GM12872 (cell line): ENCODE measurements around the gene EIF3D.

ENCODE experiments used
- TF ChIP-seq, protein P1 (sequence below): IDR thresholded peaks from 3 replicates; pipeline ENCODE4 v1.5.1; 2011; ENCODE audit warnings: low read depth, mild to moderate bottlenecking, low read length, moderate library complexity; ENCODE audit not compliant: insufficient read depth

EIF3D gene

DNA sequence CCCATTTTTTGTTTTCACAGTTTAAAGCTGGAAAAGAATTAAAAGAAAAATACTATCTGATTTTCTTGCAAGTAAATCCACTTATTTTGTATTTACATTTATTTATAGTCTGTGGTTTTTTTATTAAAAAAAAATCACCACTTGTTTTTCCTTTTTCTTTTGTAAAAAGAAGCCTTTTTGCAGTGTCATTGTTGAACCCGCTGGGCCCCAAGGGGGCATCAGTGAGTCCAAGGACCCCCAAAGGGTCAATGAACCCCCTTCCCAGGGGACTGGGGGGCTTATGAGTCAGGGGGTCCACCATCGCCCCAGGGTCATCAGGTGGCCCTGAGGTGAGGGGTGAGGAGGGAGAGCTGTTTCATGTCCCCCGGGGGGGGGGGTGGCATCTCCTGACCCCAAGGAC lies 34.0 kb upstream of the EIF3D start:
- TF ChIP-seq, protein P1, sequence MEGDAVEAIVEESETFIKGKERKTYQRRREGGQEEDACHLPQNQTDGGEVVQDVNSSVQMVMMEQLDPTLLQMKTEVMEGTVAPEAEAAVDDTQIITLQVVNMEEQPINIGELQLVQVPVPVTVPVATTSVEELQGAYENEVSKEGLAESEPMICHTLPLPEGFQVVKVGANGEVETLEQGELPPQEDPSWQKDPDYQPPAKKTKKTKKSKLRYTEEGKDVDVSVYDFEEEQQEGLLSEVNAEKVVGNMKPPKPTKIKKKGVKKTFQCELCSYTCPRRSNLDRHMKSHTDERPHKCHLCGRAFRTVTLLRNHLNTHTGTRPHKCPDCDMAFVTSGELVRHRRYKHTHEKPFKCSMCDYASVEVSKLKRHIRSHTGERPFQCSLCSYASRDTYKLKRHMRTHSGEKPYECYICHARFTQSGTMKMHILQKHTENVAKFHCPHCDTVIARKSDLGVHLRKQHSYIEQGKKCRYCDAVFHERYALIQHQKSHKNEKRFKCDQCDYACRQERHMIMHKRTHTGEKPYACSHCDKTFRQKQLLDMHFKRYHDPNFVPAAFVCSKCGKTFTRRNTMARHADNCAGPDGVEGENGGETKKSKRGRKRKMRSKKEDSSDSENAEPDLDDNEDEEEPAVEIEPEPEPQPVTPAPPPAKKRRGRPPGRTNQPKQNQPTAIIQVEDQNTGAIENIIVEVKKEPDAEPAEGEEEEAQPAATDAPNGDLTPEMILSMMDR = no peak

DNA sequence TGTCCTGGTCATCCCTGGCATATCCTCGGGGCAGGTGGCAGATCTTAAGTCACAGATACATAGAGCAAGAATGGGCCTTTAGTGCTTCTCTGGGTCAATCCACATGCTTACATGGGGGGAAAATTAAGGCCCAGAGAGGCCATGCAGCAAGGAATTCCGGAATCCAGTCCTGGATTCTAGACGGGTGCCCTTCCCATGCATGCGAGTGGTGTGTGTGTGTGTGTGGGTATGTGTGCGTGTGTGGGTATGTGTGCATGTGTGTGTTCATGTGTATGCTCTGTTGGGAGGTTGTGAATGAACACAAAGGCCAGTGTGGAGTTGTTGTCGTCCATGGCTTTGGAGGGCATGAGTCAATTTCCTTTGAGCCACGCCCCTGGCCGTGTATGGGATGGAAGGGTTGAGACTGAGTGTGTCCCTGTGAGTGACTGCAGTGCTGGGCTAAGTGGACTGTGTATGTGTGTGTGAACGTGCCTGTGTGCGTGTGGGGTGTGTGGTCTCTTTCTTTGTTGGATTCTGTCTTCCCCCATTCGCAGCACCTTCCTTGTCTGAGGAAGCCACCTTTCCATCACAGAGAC lies 33.4 kb upstream of the EIF3D start:
- TF ChIP-seq, protein P1 = no peak

DNA sequence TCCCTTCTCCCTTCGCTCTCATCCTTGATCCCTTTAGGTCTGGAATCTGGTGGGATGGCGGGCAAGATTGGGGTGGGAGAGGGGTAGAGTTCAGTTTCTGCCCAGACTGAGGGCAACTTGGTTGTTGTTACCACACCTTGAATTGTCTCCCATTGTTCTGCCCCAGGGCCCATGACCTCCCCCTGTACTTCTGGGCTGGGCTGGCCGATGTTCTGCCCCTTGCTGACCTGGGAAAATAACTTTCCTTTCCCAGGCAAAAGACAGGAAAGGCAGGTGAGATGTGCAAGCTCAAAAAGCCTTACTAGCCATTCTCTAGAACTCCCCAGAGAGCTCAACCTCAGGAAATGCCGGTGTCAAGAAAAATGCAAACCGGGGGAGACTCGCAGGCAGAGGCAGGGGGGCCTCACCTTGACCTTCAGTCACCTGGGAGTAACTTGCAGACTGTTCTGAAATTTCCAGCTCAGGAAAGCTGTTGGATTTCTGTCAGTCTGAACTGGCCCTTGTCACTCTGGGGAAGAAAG lies 32.4 kb upstream of the EIF3D start:
- TF ChIP-seq, protein P1 = no peak

DNA sequence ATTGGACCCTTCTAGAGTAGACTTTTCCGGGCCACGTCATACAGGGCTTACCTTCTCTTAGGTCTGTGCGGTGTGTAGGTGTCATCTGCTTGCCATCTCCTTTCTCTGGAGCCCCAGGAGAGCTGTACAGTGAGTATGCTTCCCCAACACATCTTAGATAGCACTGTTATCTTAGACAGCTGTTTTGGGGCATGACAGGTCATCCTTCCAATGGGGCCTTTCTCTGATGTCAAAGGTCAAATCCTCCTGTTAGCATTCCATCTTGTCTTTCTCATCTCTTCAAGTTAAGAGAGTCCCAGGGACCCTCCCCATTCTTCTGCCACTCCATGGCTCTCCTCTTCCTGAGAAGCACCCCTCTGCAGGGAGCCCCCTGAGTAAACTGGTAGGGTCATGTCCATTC lies 31.0 kb upstream of the EIF3D start:
- TF ChIP-seq, protein P1 = no peak

DNA sequence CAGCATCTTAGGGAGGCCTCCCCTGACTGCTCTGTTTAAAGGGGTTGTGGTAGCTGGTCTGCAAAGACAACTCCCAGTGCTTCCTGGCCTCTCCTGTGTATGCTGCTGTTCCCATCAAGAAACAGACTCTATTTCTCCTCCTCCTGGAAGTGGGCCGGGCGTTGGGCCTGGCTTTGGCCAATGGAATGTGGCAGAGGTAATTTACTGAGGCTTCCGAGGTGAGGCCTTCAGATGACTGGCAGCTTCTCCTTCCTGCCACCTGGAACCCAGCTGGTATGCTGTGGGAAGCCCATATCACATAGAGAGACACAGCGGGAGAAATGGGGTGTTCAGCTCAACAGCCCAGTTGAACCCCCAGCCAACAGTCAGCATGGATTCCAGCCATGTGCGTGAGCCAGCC lies 25.1 kb upstream of the EIF3D start:
- TF ChIP-seq, protein P1 = no peak

DNA sequence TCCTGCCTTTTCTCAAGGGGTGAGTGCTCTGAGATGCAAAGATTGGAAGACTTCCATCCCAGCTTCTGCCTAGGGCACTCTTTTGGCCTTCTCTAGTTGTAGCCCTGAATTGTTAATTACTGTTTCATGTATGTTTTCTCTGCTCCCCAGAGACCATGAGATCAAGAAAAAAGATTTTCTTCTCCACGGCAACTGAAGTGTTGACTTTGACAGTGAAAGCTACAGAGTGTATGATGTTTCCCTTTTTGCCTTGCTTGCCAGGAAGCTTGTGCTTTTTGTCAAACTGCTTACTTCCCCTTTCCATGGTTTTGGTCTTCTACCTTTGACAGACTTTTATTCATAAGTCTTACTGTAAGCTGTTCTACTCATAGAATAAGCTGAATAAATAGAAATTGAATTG lies 23.3 kb upstream of the EIF3D start:
- TF ChIP-seq, protein P1 = no peak

DNA sequence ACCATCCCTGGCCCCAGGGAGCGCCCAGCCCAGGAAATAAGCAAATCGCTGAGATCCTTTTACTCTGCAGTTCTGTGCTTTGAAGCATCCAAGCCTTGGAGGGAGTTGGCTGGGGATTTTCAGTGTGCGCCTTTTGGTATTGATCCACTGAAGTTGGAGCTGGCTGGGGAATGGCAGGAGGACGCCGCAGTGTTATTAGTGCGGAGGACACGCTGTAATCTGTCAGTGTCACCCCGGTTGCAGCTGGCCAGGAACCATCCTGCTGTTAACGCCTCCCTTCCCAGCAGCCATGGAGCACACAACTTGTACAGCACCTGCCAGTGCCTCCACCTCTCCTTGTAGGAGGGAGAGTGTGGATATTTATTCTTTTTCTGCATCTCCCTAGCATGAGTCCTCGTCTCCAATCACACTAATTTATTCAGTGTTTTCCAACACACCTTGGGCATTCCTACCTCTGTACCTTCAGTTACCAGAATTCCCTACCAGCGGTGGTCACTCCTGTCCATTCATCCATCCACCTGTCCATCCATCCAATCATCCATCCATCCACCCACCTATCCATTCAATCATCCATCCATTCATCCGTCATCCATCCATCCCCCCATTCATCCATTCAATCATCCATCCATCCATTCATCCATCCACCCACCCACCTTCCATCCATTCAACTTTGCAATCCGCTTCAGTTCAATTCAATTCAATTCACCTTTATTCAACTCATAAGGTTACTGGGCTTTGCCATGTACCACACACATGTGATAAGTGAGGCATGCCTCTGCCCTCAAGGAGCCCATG lies 21.9 kb upstream of the EIF3D start:
- TF ChIP-seq, protein P1 = no peak
